OCI-LY1 (cell line): ENCODE measurements around the gene CRHR1.

Experiments used
- CTCF ChIP-seq: fragments of 200-600 bp; sonication (generic), shearing (Covaris generic); IDR thresholded peaks from 2 replicates; pipeline ENCODE4 v1.5.1; 2017; ENCODE audit warnings: mild to moderate bottlenecking, antibody characterized with exemption, low read length, moderate library complexity, mixed read lengths
- EZH2 ChIP-seq: fragments of 200-600 bp; sonication (generic), shearing (Covaris generic); IDR thresholded peaks from 2 replicates; pipeline ENCODE4 v1.8.0; 2017; ENCODE audit warnings: borderline replicate concordance, mixed run types, mild to moderate bottlenecking, antibody characterized with exemption, low read length, moderate library complexity, mixed read lengths

DNA sequence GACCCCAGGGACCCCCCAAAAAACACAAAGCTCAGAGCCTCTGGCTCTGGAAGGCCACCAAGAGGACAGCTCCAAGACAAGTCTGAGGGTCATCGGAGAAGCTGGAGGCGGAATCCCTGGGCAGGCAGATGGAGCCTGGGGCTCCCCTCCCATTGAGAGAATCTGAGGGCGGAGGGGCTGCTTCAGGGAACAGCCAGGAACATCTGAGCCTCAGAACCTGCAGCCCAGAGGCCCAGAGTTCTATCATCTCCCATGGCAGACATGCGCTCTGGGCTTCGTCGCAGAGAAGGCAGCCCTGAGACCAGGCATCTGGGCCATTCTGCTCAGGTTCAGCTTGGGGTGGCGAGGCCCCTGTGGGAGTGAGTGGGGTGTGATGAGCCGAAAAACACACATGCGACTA lies 53.5 kb downstream of the CRHR1 start:
- TF ChIP-seq CTCF = no peak
- TF ChIP-seq EZH2 = no peak
